ENCODE measurements around the gene AMZ1. TPM values are rescaled to one million over a fixed set of nuclear protein-coding genes. Genes with fewer than 3 reads are reported as not detected.

The AMZ1 gene
- total RNA-seq, result 0.15 and 1.3 TPM in 2 replicates

GRCh38 chr7:2687881-2688318 is at the start of gene AMZ1:
TSS of gene AMZ1 (plus strand) at chr7:2688202. CDS start at chr7:2700452, 12,250 bp downstream.

Other genes with a start within 250 kb of the AMZ1 start
- gene GRIFIN, start 211.8 kb upstream of the AMZ1 start, total RNA-seq, result not detected in 2 replicates
- 0.44 and 2.8 TPM in 2 replicates for gene LFNG, start 168.4 kb upstream of the AMZ1 start, total RNA-seq
- gene BRAT1, start 132.7 kb upstream of the AMZ1 start, total RNA-seq, result 31.4 and 53.3 TPM in 2 replicates
- 9.0 and 16.9 TPM in 2 replicates for gene IQCE, start 129.2 kb upstream of the AMZ1 start, total RNA-seq
- 52.4 and 82.2 TPM in 2 replicates for gene TTYH3, start 56.2 kb upstream of the AMZ1 start, total RNA-seq
- 43.6 and 56.2 TPM in 2 replicates for gene GNA12, start 156.1 kb downstream of the AMZ1 start, total RNA-seq

Measured in smooth muscle cell of trachea (primary cell).